Measurements from ENCODE around the gene TMEM163.

TMEM163 gene

GRCh38 chr2:134452042-134452733 lies 266.6 kb downstream of the TMEM163 start:
- DNase-seq, result no peak

DNA sequence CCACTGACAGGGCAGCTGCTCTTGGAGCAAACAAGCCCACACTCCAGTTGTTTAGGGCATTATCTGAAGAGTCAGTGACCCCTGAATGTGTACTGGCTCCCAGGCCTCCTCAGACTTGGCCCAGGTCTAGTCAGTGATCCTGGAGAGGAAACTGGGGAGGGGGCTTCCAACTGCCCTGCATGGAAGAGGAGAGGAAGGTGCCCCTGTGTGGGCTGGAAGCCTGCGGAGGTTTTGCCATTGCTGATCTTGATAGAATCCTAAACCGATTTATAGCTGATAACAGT lies 267.5 kb downstream of the TMEM163 start:
- no peak for DNase-seq

DNA sequence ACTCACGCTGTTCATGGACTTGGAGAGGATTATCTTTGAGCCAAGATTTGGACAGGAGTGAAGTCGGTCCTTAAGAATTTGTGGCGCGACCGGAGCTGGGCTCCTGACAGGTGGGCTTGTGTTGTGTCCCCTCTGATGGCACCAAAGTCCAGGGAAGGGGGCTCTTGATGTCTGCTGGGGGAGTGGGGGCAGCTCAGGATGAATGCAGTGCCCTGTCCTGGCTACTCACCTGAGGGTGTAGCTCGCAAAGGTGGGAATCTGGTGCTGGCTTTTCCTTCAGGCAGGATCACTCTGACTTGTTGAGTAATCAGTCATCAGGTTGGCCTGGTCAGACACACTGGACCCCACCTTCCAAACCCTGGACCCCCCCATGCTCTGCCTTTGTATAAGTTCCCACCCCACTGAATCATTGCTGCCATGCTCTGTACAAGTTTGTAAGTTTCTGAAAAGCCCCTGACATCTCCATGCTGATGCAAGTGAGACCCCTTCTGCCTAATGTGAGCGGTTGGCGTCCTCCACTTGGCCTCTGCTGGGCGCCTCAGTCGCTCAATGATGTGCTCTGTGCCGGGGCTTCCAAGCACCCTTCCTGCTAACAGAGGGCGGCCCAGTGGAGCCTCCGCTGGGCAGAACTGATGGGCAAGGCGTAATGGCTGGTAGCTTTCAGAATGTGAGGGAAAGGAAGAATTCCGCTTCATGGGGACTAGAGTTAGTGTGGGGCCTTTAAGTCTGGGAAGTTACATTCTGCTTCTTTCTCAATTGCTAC lies 268.9 kb downstream of the TMEM163 start:
- no peak for DNase-seq

GRCh38 chr2:134449157-134449556 lies 269.6 kb downstream of the TMEM163 start:
- no peak for DNase-seq

DNA sequence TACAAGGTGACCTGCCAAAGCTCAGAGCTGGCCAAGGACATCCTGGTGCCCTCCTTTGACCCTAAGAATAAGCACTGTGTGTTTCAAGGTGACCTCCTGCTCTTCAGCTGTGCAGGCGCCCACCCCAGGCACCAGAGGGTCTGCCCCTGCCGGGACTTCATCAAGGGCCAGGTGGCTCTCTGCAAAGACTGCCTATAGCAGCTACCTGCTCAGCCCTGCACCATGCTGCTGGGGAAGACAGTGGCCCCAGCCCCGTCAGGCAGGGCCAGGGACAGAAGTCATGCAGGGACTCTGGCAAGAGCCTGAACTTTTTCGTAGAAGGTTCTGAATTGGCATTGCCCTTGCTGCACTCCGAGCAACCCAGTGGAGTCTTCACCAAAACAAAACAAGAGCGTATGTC lies 270.1 kb downstream of the TMEM163 start:
- no peak for DNase-seq

DNA sequence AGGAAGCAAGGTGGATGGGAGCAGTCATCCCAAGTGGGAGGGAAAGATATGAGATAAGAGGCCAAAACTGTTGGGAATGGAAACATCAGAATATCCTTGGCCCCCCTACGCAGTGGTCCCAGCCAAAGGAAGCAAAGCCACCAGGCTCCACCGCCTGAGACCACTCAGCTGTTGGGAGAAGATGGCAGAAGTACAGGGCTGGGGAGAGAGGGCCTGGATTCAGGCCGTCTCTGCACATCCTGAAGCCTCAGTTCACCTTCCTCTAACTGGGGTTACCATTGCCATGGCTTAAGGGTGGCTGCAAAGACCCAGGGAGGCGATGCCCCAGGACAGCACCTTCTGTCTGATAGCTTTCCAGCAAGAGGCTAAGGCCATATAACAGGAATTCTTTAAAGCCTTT lies 271.1 kb downstream of the TMEM163 start:
- no peak for DNase-seq

DNA sequence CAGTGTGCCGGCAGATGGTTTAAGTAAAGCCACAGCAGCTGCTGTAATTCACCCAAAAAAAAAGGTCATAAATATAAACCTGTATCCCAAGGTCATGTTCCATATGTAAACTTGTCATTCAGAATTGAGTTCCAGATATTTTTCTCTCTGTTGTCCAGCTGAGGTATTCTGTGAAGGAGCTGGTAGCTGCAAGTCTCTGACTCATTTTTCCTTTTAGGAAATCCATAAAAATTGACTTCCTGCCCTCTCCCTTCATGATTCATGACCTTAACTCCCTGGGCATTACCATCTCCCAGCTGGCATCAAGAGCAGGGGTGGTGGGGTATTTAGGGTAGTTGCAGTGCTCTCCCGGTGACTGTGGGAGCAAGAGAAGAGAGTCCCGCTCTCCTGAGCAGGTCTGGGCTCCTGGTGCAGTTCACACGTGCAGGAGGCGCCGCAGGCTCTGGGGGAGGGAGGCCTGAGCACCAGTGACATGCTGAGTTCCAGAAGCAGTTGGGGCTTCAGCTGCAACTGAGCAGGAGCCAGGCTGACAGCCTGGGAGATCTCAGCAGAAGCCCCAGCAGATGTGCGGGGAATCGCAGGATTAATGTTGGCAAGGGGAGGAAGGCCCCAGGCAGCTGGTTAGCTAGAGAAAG lies 272.3 kb downstream of the TMEM163 start:
- no peak for DNase-seq

DNA sequence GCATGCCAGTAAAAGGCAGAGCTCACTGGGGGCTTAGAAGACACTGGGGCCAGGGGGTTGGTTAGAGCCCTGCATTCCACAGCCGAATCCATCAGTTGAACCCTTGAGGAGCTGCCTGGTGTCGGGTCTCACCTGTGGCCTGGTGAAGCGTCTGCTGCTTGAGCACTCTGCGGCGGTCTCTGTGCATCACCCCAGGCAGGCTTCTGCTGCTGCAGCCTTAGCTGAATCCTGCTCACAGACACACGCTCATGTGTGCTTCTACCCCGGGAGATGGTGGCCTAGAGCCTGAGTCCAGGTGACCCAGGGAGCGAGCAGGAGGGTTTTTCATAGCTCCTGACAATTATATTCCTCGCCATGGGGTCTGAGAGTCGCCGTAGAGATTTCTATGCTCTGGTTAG lies 272.8 kb downstream of the TMEM163 start:
- DNase-seq, result no peak

- DNase-seq, result no peak
Measured at GRCh38 chr2:134445116-134445515, 273.7 kb downstream of the TMEM163 start.

- no peak for DNase-seq
Measured at GRCh38 chr2:134443814-134444480, 274.9 kb downstream of the TMEM163 start.

DNA sequence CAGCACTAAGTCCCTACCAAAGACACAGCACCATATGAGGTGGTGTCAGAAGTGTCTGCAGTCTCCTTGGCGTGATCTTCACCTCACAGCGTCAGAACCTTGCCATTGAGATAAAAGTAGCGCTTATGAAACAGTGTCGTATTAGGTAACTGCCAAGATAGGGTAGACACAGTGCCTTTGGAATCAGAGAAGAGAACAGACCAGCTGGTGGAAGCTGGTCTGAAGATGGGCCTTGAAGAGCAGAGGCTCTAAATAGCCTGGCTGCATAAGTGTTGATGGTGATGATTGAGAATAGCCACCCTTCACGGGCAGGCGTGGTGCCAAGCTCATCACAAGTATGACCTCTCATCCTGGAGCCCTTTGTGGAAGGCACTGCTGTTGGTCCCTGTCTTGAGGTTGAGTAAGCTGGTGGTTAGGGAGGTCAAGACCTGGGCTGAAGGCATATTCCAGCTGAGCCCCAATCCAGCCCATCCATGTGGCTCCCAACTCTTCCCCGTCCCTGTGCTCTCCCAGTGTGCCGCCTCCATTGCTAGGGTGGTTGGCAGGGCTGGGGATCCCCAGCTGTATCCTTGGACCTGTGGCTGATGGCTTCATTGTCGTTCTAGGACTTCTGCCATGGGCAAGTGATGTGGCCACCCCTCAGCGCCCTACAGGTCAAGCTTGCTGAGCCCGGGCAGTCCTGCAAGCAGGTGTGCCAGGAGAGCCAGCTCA lies 277.5 kb downstream of the TMEM163 start:
- DNase-seq, result no peak

DNA sequence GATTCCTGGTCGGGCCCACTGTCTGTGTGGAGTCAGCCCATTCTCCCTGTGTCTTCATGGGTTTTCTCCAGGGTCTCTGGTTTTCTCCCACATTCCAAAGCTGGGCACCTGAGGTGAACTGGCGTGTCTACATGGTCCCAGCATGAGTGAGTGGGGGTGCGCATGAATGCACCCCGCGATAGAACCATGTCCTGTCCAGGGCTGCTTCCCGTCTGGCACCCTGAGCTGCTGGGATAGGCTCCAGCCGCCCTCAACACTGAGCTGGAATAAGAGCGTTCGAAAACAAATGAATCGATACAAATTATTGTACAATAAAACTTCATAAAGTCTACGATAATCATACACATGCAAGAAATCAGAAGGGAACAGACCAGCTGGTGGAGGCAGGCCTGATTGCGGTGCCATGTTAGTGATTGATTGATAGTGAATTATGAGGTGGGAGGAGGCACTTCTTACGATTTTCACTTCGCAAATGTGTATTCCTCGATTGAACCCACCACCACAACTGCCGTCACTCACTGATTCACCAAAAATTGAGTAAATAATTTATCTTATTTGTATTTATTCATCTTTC lies 278.4 kb downstream of the TMEM163 start:
- DNase-seq, result no peak

DNA sequence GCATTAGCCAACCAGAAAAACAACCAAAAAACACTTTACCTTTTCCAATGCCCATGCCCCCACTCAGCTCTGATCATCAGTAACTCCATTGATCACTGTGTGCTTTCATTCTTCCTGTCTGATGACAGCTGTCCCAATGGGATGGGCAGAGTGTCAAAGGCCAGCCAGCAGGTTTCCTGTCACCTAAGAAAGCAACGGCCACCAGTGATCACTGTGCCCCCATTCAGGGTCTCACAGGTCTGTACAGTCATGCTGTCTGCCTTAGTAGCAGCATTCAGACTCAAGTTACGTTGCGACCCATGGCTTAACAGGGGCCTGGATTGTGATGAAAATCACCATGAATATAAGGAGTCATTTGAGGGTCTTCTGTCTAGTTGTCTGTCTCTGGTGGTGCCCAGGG lies 280.4 kb downstream of the TMEM163 start:
- no peak for DNase-seq

DNA sequence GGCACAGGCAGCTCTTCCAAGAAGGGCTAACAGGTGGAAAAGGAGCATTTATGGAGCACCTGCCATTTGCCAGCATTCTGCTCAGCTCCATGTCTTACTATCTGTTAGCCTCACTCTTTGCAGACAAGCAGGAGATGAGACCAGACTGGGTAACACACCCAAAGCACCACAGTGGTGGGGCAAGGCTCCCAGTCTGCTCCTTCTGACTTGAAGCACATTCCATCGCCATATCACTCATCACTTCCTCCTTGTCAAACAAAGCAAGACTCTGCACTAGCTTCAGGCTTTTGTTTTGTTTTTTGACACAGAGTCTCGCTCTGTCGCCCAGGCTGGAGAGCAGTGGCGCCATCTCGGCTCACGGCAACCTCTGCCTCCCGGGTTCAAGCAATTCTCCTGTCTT lies 282.1 kb downstream of the TMEM163 start:
- DNase-seq, result no peak

DNA sequence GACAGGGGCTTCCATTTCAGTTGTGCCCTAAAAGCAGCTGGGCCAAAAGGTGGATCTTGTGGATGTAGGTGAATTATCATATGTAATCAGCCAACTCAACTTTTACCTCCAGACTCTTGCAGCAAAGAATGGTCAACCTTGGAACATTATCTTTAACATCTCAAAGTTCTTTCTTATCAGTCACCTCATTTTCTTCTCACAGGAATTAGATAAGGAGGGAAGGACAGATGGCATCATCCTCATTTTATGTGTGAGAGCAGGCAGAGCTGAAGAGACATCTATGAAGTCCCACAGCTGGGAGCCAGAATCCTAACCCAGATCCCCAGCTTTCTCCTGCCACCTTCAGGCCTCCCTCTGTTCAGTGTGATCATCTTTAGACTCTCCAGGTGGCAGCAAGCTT lies 282.9 kb downstream of the TMEM163 start:
- DNase-seq, result no peak

DNA sequence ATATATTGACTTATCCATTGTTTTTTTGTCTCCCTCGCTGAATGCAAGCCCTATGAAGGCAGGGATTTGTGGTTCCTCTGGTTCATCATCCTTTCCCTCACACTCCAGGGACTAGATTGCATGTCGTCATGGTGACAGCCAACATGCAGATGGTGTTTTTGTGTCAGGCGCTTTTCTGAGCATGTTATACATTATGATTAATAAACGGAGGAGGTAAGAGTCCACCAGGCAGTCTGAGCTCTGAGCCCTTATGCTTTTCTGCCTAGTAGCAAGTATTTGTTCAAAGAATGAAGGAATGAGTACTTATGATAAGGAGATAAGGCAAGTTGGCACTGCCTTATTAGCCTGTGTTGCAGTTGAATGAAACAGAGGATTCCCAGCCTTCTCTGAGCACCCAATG lies 283.3 kb downstream of the TMEM163 start:
- no peak for DNase-seq

- no peak for DNase-seq
Measured at GRCh38 chr2:134433979-134434378, 284.8 kb downstream of the TMEM163 start.

GRCh38 chr2:134433469-134433868 lies 285.3 kb downstream of the TMEM163 start:
- DNase-seq, result no peak

GRCh38 chr2:134432435-134432883 lies 286.3 kb downstream of the TMEM163 start:
- no peak for DNase-seq

DNA sequence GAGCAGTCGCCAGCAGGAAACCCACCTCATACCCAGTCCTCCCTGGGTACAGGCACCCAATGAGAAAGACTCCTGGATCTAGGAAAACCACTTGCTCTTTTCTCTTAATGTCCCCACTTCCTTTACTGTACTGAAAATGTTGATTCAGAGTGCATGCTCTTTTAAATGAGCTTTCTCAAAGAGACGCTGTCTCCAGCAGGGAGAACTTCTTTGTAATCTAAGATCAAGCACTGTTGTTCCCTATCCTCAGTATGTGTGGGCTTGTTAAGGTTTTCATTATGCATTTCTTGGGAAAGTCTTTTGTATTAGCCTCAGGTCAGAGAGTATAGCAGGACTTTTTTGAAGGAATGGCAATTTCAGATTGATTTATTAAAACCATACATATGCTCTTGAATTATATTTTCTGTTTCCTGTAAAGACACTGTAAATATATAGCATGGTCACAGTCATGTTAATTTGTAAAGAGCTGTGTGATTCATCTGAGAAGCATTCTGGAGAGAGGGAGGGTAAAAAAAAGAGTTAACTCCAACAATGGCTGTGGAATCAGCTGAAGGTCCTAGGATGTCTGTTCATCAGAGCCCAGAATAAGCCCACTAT lies 286.9 kb downstream of the TMEM163 start:
- no peak for DNase-seq

DNA sequence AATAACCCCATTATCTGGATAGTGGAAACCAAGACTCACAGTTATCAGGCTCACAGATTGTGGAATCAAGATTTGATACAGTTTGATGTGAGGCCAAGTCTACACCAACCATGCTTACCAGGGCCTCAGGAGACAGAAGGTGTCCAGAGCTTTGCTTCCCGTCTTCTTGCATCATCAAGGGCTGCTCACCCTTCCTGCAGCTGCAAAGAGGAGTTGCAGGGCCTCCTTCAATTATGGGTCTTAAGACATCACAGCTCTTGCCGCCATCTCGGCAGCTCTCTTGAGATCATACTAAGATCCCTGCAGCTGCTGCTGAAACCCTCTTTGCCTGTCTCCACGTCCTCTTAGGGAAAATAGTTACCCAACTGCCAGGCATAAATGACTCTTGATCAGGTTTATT lies 288.9 kb downstream of the TMEM163 start:
- no peak for DNase-seq

DNA sequence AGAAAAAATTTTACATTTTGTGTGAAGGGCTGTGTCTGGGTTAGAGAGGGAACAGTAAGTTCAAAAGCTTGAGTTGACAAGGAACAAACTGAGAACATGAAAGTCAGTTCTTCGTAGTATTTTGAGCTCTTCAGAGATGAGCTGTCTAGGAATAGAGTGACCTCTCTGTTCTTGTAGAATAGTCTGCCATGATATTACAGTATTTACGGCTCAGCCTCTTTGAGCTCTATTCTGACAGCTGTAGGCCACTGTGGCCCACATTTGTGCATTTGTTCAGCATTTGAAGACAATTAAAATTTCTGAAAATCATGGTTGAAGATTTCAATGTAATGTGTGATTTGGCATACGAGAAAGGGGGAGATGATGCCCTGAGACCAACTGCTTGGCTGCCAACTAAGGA lies 292.1 kb downstream of the TMEM163 start:
- DNase-seq, result no peak

All from activated CD4-positive, alpha-beta T cell treated with anti-CD3 and anti-CD28 coated beads for 4 hours (primary cell).